Activated CD4-positive, alpha-beta T cell treated with anti-CD3 and anti-CD28 coated beads, Interleukin-2, amount 50 U/mL, for 48 hours (primary cell): ENCODE results near the gene PGAM4.
A peak's percentile ranks its signal among the peaks of the same experiment; 100 is the strongest.
"Not testable (repeated sequence)": the region's sequence is repeated elsewhere in the genome, so short reads cannot be mapped to it uniquely, and the experiment has no call there.

ENCODE experiments used
- DNase-seq, 2 experiments: peaks; one replicate each; pipeline ENCODE4 v3.0.0-alpha.2; 2020

PGAM4 gene

DNA sequence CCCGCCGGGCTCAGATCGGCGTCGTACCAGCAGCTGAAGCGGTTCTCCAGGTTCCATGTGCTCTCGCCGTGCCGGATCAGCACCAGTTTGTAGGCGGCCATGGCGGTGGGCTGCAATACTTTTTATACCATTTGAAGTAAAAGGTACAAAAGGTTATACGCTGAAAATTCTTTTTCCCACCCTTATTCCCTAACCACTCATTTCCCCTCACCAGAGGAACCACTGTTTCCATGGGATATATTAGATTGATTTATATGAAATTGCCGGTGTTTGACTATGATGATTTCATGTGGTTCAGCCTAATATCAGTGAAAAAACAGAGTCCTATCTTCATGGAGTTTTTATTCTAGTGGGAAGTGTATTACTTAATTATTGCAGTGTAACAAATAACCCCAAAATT is at the start of gene PGAM4:
Gene PGAM4 (minus strand): TSS at position 101 of the 400 bp plus-strand sequence. CDS start 0 bp downstream, at position 101.
- no peak for DNase-seq

- DNase-seq: no peak
Measured at GRCh38 chrX:78011846-78012245, 42.4 kb upstream of the PGAM4 start.

- DNase-seq: no peak
Measured at GRCh38 chrX:77979870-77980269, 10.4 kb upstream of the PGAM4 start.

DNA sequence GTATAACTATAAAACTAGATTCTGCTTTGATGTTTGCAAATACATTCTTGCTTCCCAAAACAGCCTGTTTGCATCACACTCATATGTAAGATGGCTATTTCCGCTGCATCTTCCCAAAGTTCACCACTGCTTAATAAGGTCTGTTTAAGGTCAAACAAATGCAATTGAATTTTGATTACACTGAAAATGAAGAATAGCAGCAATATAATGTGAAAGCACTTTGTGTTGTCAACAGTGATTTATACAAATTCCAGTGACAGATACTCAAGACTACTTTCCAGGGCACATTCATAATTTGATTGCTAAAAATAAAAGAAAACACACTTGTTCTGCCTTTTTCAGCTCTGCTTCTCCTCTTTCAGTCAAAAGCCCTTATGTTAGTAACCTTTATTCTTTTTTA is 8.1 kb upstream of the PGAM4 start:
- DNase-seq: no peak

- no peak for DNase-seq
Measured at GRCh38 chrX:77977095-77977494, 7.7 kb upstream of the PGAM4 start.

GRCh38 chrX:77975755-77976154 is 6.3 kb upstream of the PGAM4 start:
- no peak for DNase-seq

DNA sequence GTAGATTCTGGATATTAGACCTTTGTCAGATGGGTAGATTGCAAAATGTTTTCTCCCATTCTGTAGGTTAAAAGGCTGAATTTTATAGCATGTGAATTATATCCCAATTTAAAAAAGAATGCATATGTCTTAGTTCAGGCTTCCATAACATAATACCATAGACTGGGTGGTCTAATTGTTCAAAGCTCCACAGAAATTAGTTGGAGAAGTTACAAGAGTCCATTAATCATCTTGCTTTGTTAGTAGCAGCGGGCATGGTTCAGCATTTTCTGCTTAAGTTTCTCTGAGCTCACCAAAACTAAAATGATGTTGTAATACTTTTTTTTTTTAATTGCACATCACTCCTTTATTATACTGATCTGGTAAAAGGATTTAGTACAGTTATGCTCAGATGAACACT is 1.8 kb downstream of the PGAM4 start:
- no peak for DNase-seq

DNA sequence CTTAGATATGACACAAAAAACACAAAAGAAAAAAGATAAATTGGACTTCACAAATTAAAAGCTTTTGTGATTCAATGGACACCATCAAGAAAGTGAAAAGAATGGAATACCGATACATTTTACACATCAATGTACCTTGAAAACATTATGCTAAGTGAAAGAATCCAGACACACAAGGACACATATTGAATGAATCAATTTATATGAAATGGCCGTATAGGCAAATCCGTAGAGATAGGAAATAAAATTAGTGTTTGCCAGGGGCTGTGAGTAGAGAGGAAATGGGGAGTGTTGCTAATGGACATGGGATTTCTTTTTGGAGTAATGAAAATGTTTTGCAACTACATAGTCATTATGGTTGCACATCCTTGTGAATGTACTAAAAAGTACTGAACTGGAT is 3.1 kb downstream of the PGAM4 start:
- no peak for DNase-seq

DNA sequence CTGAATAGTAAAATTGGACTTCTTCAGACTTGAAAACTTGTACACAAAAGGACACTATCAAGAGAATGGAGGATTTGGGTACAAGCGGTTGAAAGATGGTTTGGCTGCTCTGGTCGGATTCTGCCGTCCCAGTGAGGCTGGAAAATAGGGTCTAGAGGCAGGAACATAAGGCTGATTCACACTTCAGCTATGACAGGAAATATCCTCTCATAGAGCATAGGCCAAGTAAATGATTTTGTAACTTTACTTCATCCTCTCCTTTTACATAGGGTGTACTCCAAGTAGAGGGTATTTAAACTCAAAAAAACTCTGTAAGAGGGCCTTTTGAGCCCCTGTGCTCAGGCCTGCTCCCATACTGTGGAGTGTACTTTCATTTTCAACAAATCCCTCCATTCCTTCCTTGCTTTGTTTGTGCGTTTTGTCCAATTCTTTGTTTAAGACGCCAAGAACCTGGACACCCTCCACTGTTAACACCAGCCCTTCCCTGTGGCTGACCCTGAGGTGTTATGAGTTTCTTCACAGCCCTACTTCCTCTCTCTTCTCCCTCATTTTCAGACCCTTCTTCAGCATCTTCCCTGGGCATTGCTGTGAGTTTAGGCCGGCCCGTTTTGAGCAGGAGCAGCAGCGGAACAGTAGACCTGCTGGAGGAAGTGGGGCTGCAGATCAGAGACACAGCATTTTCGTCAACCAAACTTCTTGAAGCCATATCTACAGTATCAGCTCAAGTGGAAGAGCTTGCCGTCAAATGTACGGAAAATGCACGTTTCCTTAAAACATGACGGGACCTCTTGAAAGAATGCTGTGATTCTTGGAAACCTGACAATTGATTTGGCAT is 7.2 kb downstream of the PGAM4 start:
- peak; percentile 6 to 26 for DNase-seq

- no peak for DNase-seq
Measured at GRCh38 chrX:77961063-77961462, 8.4 kb downstream of the PGAM4 start.

GRCh38 chrX:77960567-77960966 is 8.9 kb downstream of the PGAM4 start:
- DNase-seq: no peak

GRCh38 chrX:77953708-77954107 is 15.7 kb downstream of the PGAM4 start:
- no peak for DNase-seq

DNA sequence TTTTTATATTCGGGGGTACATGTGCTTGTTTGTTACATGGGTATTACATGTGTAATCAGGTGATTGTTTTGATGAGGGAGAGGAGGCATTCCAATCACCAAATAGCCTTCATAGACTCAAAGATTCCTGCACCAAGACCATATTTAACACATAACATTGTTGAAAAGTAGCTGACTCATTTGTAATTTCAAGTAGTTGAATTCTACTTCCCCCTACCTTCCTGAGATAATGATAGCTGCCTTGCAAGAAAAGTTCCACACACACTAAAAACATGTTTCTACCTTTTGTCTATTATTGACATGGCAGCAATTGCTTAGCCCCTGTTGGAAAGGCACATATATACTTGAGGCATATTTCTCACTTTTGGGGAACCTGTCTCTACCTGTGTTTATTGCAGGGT is 16.1 kb downstream of the PGAM4 start:
- DNase-seq: no peak

DNA sequence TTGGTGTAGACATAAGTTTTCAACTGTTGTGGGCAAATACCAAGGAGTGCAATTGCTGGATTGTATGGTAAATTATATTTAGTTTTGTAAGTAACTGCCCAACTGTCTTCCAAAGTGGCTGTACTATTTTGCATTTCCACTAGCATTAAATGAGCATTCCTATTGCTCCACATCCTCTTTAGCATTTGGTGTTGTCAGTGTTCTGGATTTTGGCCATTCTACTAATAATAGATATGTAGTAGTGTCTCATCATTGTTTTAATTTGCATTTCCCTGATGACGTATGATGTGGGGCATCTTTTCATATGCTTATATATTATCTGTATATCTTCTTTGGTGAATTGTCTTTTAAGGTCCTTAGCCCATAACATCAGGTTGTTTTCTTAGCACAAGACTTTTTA is 17.3 kb downstream of the PGAM4 start:
- DNase-seq: no peak

DNA sequence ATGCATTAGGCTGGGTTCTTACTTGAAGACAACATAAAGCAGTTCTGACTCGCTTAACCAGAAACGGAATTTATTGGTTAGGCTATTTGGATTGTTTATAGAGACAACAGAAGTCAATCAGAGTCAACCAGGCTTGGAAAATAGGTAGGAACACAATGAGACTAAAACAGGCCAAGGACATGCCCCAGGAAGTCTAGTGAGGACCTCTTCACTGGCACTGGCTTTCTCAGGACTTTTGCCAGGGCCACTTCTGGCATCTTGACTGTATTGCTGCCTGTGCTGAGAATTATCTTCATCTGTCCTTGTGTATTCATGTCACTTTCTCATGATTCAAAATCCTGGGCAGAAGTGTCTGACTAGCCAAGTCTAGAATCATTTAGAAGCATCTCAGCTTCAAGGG is 19.6 kb downstream of the PGAM4 start:
- no peak for DNase-seq

- DNase-seq: no peak
Measured at GRCh38 chrX:77946571-77946970, 22.9 kb downstream of the PGAM4 start.

DNA sequence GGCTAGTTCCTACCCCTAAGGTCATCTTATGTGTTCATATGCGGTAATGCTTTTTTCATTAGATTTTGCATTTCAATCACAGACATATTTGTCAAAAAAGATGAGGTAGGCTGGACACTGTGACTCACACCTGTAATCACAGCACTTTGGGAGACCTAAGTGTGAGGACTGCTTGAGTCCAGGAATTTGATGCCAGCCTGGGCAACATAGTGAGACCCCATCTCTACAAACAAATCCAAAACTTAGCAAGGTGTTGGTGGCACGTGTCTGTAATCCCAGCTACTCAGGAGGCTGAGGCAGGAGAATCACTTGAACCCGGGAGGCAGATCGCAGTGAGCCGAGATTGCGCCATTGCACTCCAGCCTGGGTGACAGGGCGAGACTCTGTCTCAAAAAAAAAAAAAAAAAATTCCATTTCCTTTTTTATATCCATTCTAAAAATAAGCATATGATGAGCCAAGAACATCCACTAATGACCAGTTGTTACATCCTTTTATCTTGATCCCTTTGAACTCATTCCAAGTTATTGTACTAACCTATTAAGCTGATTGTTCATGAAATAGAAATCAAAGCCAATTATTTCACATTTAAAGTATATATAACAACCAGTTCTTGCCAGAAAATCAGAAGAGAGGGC is 23.4 kb downstream of the PGAM4 start:
- DNase-seq: no peak

DNA sequence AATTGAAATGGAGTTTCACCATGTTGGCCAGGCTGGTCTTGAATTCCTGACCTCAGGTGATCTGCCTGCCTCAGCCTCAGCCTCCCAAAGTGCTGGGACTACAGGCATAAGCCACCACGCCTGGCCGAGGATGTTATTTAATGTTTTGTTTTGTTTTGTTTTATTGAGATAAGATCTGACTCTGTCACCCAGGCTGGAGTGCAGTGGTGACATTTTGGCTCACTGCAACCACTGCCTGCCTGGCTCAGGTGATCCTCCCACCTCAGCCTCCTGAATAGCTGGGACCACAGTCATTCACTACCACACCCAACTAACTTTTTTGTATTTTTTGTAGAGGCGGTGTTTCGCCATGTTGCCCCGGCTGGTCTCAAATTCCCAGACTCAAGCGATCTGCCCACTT is 24.4 kb downstream of the PGAM4 start:
- not testable (repeated sequence) for DNase-seq

DNA sequence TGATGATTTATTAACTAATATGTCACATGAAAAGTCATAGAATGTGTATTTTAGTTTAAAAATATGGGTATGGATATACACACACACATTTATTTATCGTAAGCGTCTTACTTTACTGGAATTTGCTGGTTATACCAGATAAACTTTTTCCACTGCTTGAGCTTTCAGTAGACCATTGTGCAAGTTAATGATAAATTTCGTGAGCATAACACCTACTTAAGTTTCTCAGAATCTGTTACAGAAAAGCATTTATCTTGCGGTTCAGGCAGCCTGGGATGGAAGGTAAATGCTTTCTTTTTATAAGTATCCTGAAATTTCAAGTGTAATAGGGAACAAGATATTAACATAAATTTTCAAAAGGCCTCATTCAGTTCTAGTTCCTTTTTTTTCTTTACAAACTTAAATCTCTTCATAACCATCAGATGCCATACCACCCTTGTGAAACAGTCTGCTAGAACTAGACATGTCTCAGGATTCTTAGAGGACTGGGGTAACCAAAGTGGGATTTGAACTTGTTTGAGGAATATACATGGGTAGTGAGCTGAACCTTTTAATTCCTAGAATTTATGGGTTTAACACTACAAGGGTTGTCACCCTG is 31.3 kb downstream of the PGAM4 start:
- DNase-seq: no peak

- DNase-seq: no peak
Measured at GRCh38 chrX:77937291-77937690, 32.1 kb downstream of the PGAM4 start.

DNA sequence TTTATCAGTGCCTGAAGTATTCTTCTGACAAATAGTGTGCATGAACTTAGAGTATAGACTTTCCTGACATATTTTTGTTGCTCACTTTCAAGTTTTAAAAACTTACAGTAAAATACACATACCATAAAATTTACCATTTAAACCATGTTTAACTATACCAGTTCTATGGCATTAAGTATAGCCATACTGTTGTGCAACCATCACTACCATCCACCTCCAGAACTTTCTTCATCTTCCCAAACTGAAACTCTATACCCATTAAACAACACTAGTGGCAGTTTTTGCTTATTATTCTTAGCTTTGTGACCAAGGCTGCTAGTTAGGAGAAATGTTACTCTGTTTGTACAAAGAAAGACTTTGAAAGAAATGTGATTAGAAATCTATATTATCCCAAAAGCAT is 33.1 kb downstream of the PGAM4 start:
- no peak for DNase-seq

DNA sequence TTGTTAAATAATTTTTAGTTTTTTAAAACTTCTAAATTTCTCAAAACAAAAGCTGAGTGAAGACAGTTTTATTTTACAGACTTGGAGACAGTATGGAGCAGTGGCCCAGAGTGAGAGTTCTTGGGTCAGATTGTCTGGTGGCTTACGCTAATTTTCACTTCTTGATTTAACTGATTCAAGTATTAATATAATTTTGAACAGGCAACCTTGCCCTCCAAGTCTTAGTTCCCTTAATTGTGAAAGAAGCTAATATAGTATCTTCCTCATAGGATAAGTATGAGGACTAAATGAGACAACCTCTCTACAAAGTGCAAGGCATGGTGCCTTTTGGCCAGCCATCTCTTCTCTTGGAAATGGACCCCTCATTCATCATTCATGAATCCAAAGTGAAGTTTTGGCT is 33.6 kb downstream of the PGAM4 start:
- DNase-seq: no peak

- no peak for DNase-seq
Measured at GRCh38 chrX:77930581-77930980, 38.9 kb downstream of the PGAM4 start.

- DNase-seq: no peak
Measured at GRCh38 chrX:77925764-77926163, 43.7 kb downstream of the PGAM4 start.
